GM19351 (cell line): ENCODE results near the gene CTNNBL1.

ENCODE experiments used
- ATAC-seq: cut with Tn5 transposase; IDR thresholded peaks from one replicate; pipeline ENCODE4 v1.9.1; 2021; ENCODE audit warnings: mild to moderate bottlenecking, moderate library complexity; ENCODE audit not compliant: unreplicated experiment

The CTNNBL1 gene

GRCh38 chr20:37875460-37876175 is 181.8 kb downstream of the CTNNBL1 start:
- ATAC-seq, result no peak

GRCh38 chr20:37876863-37877262 is 183.0 kb downstream of the CTNNBL1 start:
- ATAC-seq, result no peak

DNA sequence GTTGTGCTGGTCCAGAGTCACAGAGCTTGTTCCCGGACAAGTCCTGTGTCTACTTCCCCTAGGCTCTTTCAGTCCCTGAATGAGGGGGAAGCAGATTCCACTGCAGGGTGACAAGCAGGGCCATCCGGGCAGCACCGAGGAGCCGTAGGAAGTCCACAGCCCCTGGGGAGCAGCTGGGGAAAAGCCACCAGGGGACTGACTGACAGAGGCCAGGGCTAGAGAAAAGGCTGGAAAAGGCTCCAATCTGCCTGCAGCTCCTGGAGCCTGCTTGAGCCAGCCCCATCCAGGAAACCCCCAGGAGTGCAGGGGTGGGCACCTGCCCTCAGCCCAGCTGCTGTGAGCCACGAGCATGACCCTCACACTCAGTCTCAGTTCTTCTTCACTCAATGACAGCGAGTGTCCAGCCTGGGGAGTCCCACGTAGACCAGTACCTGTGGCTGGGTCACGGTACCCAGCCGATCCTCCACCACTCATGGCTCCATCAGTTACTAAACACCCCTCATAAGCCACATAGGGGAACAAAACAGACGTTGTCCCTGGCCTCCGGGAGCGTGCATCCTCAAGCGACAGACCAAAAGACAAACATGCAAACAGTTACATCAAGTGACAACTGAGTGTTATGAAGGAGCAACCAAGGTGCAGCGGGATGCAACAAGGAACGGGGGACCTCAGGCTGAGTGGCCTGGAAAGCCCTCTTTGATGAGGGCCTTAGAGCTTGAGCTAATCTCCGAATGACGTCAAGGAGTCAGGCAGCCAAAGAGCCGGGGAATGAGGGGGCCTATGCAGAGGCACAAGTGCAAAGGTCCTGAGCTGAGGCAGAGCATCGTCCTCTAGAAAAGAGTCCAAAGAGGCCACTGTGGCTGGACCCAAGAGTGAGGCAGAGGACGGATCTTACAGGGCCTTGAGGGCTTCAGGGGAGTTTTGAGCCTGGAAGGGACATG is 184.3 kb downstream of the CTNNBL1 start:
- no peak for ATAC-seq

DNA sequence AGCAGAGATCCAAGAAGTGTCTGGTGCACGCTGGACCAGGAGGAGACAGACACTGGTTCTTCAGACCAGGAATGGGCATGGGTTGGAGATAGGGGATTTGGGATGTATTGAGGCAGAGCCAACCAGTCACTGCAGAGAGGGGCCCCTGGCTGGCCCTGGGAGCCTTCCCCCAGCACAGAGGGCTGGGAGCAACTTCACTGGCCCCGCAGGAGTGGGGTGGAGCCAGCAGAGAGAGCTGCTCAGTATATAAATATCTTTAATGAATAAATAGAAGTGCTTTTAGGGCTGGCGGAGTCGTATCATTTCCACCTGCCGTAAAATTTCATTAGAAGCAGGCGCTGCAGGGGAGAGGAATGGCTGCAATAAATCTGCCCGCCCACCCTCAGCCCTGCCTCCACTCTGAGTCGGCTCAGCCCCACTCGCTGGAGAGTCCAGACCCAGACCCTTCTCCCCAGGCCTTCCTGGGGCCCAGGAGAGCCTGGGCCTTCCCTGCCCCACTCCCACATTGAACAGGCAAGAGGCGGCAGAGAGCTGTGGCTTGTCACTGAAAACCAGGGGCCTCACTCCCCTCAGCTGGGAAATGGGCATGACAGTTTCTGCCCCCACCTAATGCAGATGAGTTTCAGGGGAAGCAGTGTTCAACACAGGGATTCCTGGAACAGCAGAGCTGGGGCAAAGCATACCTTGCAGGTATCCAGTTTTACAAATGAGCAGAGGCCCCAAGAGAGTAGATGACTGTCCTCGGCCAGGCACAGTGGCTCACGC is 185.2 kb downstream of the CTNNBL1 start:
- ATAC-seq, result no peak

GRCh38 chr20:37879843-37880242 is 186.0 kb downstream of the CTNNBL1 start:
- no peak for ATAC-seq

GRCh38 chr20:37880726-37881591 is 187.1 kb downstream of the CTNNBL1 start:
- ATAC-seq, result no peak

DNA sequence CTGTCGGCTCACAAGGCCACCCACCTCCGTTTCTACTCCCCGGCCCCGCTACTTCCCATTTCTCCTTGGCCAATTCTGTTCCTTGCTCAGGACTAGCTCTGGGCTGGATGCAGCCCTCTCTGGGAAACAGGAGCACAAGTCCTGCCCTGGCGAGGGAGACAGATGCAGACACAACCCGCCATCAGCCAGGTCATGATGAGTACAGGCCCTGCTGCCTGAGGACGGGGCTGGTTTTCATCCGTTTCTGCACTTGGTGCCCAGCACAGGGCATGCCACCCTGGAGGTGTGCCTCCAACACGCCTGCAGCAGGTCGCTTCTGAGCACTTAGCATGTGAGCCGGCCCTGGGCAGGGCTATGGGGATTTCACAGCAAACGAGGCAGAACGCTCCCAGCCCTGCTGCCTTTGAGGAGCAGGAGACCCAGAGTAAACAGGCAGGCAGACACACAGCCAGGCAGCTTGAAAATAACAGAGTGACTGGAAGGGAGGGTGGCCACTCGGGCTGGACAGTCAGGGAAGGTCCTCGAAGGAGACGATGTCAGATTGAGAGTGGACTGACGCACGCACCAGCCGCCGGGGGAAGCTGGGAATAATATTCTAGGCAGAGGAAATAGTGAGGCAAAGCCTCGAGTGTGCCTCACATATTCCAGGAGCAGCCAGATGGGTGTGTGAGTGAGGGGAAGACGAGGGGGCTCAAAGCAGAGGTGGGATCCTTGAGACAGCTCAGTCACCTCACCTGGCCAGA is 187.9 kb downstream of the CTNNBL1 start:
- no peak for ATAC-seq

GRCh38 chr20:37882961-37883712 is 189.3 kb downstream of the CTNNBL1 start:
- no peak for ATAC-seq

DNA sequence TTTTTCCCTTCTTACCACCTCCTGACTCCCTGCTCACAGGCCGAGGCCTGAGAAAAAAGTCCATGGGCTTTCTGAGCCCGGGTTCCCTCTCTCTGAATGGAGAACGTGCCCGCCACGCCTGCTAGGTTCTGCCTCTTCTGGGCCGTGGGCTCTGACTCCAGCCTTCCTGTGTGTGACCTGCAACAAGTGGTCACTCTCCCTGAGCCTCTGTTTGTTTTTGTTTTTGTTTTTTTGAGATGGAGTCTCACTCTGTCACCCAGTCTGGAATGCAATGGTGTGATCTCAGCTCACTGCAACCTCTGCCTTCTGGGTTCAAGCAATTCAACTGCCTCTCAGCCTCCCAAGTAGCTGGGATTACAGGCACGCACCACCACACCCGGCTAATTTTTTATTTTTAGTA is 191.2 kb downstream of the CTNNBL1 start:
- ATAC-seq, result no peak

- ATAC-seq, result no peak
These were observed 192.0 kb downstream of the CTNNBL1 start for GRCh38 chr20:37885593-37886503.

DNA sequence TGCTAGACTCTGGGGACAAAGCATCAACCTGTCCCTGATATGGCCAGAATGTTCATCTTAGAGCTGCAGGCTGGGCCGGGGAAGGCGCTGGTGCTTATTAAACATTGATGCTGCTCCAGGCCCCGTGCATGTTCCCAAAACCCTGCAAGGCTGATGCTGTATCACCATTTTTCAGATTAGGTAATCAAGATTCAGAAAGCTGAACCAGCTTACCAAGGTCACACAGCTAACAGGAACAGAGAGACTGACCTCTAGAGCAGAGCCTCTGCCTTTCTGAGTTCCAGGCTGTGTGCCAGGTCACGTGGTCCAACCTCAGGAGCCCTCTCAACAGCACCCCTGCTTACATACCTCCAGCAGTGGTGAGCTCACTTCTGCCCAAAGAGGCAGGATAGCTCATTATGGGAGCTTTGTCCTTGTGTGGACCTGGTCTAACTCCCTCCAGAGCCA is 193.0 kb downstream of the CTNNBL1 start:
- no peak for ATAC-seq

GRCh38 chr20:37888641-37889040 is 194.8 kb downstream of the CTNNBL1 start:
- ATAC-seq, result no peak

GRCh38 chr20:37890108-37890507 is 196.3 kb downstream of the CTNNBL1 start:
- ATAC-seq, result no peak

GRCh38 chr20:37890643-37891042 is 196.8 kb downstream of the CTNNBL1 start:
- no peak for ATAC-seq

- no peak for ATAC-seq
These were observed 198.2 kb downstream of the CTNNBL1 start for GRCh38 chr20:37892001-37892400.

GRCh38 chr20:37893566-37894241 is 199.9 kb downstream of the CTNNBL1 start:
- ATAC-seq, result no peak

DNA sequence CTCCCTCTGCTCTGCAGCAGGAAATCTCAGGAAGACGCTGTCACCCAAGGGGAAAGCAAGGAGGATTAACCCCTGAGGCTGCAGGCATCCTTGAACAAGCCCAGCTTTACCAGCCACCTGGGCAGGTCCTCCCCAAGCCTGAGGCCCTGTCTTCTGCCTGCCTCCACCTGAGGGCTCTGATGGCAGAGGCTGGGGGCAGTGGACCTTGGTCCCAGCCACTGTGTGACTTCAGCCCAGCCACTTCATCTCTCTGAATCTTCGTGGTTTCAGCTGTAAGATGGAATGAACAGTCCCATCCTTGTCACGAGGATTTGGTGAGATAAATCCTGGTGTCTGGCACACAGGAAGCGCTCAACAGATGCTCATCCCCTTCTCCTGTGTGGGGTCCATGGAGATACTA is 200.6 kb downstream of the CTNNBL1 start:
- ATAC-seq, result no peak
